LNCaP clone FGC (cell line): ENCODE measurements around the gene AMPD2.

Experiments
- DNase-seq: peaks from one replicate; pipeline ENCODE4 v3.0.0-alpha.2; 2011; ENCODE audit warnings: low read depth
- H3K4me3 ChIP-seq: 2 replicates; pipeline ENCODE4 v1.5.1; 2011; ENCODE audit warnings: mild to moderate bottlenecking, low read depth, low read length, control low read depth
- CTCF ChIP-seq: IDR thresholded peaks from 2 replicates; pipeline ENCODE4 v1.5.1; 2012; ENCODE audit warnings: mild to moderate bottlenecking; ENCODE audit not compliant: control insufficient read depth, insufficient read depth; ENCODE audit errors: extremely low read depth

Gene AMPD2

GRCh38 chr1:109598156-109598555 is 21.5 kb upstream of the AMPD2 start:
- no peak for TF ChIP-seq CTCF
- no peak overlapping the region for H3K4me3 ChIP-seq
- no peak for DNase-seq

DNA sequence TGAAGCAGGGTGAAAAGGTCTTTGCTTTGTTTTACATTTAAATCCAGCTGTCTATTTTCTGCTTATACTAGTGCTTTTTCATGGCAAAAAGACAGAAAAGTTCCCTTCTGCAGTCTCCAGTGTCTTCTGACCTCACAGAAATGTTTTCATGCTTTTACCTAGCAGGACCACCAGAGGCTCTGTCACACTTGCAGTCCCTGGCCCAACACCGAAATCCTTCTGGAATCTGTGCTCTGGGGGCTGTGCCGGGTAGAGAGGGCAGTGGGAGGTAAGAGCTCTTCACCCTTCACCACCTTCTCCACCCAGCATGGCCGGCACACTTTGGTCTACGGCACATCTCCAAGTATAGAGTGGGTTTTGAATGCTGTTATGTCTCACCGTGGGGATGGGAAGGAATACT is 21.0 kb upstream of the AMPD2 start:
- DNase-seq, result no peak
- TF ChIP-seq CTCF, result no peak
- H3K4me3 ChIP-seq, result no peak overlapping the region

DNA sequence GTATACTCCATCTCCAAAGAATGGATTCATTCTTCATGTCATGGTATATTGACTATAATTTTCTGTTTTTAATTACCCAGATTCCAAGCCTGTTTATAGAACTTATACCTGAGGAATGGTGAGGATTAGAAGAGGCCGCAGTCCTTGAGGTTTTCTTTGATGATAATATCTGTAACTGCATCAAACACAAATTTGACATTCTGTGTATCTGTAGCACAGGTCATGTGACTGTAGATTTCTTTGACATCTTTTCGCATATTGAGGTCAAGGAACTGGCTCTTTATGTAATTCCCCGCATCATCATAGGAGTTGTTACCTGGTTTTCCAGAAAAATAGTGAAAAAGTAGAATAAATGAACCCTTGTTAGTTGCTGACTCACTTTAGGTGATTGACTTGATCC is 16.4 kb upstream of the AMPD2 start:
- TF ChIP-seq CTCF, result no peak
- DNase-seq, result no peak
- H3K4me3 ChIP-seq, result no peak overlapping the region

- no peak for TF ChIP-seq CTCF
- DNase-seq, result no peak
- no peak overlapping the region for H3K4me3 ChIP-seq
Measured at GRCh38 chr1:109605381-109605780, 14.3 kb upstream of the AMPD2 start.

DNA sequence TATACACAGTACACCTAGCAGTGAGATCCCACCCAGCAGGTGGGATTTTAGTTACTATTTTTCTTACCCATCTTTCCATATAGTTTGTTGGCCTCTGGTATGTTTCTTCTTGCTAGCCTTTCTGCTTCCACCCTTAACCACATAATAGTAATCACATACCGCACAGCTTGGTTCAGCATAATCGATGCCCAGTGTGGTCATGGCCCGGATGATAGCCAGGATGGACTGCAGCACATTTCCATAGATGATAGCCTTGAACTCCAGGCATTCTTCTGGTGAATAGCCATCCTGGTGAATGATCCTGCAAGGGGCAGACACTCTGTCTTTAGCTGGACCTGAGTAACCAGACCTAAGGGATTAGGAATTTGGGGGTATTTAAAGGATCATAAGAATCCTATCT is 9.8 kb upstream of the AMPD2 start:
- DNase-seq, result no peak
- no peak for TF ChIP-seq CTCF
- no peak overlapping the region for H3K4me3 ChIP-seq

DNA sequence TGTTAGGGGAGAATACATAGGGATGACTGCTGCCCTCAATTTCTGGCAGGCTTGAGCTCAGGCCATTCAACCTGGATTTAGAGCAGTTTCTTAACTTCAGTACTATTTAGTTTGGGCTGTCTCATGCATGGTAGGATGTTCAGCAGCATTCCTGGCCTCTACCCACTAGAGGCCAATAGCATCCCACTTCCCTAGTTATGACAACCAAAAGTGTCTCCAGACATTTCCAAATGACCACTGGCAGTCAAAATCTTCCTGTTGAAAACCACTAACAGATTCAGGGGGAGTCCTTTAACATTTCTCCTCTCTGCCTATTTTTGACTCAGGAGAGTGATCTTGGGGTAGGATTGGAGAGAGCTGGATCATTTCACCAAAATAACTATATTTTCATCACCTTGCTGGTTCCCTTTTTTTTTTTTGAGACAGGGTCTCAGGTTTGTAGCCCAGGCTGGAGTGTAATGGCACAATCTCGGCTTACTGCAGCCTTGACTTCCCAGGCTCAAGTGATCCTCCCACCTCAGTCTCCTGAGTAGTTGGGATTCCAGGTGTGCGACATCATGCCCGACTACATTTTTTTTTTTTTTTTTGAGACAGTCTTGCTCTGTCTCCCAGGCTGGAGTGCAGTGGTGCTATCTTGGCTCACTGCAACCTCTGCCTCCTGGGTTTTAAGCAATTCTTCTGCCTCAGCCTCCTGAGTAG is 8.9 kb upstream of the AMPD2 start:
- DNase-seq, result no peak
- TF ChIP-seq CTCF, result no peak
- H3K4me3 ChIP-seq, result no peak overlapping the region
